GM12875 (cell line): ENCODE data around the gene ZBTB5.
"Not testable (repeated sequence)": the region's sequence is repeated elsewhere in the genome, so short reads cannot be mapped to it uniquely, and the experiment has no call there.

Experiments used
- H3K4me3 ChIP-seq: one replicate; pipeline ENCODE4 v1.5.1; 2011; ENCODE audit warnings: low read depth, low read length, control low read depth
- TF ChIP-seq, protein P1 (sequence below): IDR thresholded peaks from 2 replicates; pipeline ENCODE4 v1.5.1; 2011; ENCODE audit warnings: low read depth, mild to moderate bottlenecking, control low read depth, inconsistent platforms, low read length, moderate library complexity, borderline replicate concordance; ENCODE audit not compliant: insufficient read depth

ZBTB5 gene

DNA sequence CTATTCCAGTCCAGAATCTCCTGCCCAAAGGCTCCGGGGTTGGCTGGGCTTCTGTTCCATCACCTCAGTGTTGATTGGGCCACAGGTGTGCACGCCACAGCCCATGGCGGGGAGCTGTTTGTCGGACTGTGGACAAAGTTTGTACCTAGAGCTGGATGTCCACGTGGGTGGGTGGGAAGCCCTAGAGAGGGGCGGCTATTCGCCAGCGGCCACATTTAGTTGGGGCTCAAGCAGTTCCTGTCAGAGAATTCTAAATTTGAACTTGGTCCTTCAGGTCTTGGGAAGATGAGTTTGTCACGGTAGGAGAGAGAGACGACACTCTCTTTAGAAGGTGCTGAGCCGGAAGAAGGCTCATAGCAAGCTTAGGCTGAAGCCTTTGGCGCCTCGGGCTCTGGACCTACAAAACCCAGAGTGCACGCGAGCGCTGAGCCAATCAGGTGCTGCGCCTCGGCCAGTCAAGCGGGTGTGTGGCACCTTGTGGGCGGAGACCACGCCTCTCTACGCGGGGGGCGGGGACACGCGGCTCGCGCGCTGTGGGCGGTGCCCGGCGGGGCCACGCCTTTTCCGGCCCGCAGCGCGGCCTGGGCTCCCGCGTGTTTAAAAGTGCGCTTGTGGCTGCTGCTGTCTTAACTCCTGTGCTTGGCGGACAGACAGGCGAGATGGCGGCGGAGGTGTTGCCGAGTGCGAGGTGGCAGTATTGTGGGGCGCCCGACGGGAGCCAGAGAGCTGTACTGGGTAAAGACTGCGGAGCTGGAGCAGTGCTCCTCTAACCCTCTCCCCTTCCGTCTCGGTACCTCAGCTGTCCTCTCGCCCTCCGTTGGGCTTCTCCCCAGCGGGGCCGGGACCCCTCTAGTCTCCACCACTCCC lies 20.4 kb upstream of the ZBTB5 start, which contains the start of gene POLR1E:
Gene POLR1E, plus strand, starts transcription at position 560 of the 867 bp plus-strand sequence. Its CDS starts 100 bp downstream, at position 660.
- peak within 1 kb of the TSS; percentile 64 for H3K4me3 ChIP-seq
- TF ChIP-seq, protein P1, sequence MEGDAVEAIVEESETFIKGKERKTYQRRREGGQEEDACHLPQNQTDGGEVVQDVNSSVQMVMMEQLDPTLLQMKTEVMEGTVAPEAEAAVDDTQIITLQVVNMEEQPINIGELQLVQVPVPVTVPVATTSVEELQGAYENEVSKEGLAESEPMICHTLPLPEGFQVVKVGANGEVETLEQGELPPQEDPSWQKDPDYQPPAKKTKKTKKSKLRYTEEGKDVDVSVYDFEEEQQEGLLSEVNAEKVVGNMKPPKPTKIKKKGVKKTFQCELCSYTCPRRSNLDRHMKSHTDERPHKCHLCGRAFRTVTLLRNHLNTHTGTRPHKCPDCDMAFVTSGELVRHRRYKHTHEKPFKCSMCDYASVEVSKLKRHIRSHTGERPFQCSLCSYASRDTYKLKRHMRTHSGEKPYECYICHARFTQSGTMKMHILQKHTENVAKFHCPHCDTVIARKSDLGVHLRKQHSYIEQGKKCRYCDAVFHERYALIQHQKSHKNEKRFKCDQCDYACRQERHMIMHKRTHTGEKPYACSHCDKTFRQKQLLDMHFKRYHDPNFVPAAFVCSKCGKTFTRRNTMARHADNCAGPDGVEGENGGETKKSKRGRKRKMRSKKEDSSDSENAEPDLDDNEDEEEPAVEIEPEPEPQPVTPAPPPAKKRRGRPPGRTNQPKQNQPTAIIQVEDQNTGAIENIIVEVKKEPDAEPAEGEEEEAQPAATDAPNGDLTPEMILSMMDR: no peak

DNA sequence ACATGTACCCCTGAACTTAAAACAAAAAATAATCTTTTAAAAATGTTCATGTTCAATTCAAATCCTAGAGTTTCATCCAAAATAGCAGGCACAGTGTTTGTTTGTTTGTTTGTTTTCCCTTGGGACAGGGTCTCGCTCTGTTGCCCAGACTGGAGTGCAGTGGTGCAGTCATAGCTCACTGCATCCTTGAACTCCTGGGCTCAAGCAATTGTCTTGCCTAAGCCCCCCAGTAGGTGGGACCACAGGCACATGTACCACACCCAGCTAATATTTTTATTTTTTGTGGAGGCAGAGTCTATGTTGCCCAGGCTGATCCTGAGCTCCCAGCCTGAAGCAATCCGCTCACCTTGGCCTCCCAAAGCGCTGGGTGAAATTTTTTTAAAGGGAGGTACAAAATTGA lies 15.5 kb upstream of the ZBTB5 start:
- no peak overlapping the region for H3K4me3 ChIP-seq
- TF ChIP-seq, protein P1: no peak

DNA sequence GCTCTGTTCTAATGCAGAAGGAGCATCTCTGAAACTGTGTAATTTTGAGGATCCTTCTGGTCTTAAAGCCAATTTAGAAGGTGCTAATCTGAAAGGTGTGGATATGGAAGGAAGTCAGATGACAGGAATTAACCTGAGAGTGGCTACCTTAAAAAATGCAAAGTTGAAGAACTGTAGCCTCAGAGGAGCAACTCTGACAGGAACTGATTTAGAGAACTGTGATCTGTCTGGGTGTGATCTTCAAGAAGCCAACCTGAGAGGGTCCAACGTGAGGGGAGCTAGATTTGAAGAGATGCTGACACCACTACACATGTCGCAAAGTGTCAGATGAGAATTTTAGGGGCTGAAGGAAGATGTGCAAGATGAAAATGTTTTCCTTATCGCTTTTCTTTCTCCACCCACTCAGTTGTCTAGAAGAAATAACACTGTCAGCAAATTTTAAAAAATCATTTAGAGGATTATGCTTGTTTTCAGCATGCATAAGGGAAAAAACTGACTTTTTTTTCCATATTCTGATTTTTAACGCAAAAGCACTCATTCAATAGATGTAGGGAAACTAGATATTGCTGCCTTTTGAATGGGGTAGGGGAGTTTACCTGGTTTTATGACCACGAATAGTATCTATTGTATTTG lies 12.9 kb upstream of the ZBTB5 start:
- not testable (repeated sequence) for H3K4me3 ChIP-seq

DNA sequence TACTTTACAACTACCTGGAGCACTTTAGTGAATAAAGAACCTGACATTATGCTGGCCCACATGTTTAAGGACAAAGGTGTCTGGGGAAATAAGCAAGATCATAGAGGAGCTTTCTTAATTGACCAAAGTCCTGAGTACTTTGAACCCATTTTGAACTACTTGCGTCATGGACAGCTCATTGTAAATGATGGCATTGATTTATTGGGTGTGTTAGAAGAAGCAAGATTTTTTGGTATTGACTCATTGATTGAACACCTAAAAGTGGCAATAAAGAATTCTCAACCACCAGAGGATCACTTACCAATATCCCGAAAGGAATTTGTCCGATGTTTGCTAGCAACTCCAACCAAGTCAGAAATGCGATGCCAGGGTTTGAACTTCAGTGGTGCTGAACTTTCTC lies 12.2 kb upstream of the ZBTB5 start:
- H3K4me3 ChIP-seq: not testable (repeated sequence)

DNA sequence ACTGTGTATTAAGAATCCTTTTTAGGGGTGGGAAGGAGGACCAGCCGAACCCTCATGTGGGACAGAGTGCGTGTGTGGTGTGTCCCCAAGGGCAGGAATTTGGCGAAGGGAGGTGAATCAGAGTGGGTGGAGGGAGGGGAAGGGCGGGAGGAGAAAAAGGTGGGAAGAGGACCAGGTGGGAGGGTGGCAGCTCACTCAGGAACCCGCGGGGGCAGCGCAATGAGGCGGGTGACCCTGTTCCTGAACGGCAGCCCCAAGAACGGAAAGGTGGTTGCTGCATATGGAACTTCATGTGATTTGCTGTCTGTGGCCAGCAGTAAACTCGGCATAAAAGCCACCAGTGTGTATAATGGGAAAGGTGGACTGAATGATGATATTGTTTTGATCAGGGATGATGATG lies 11.7 kb upstream of the ZBTB5 start:
- TF ChIP-seq, protein P1: no peak

DNA sequence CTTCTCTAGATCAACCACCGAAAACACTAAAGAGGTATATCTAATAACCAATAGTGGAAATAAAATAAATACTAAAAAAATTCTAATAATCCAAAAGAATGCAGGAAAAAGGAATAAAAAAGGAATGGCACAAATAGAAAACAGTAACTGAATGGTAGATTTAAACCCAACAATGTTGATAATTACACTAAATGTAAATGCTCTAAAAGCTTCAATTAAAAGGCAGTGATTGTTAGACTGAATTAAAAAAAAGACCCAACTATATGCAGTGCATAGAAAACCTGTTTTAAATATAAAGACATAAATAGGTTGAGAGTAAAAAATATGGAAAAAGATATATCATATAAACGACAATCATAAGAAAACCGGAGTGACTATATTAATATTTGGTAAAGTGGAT lies 9.2 kb upstream of the ZBTB5 start:
- no peak overlapping the region for H3K4me3 ChIP-seq
- TF ChIP-seq, protein P1: no peak

More for the DNA sequence above, 11.7 kb upstream of the ZBTB5 start:
- H3K4me3 ChIP-seq: no peak overlapping the region

DNA sequence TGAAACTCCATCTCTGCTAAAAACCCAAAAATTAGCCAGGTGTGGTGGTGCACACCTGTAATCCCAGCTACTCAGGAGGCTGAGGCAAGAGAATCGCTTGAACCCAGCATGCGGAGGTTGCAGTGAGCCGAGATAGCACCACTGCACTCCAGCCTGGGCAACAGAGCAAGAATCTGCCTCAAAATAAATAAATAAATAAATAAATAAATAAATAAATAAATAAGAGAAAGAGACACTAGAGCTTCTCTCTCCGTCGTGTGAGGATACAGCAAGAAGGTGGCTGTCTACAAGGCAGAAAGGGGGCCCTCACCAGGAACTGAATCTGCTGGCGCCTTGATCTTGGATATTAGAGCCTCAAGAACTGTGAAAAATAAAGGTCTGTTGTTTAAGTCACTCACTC lies 8.7 kb upstream of the ZBTB5 start:
- not testable (repeated sequence) for H3K4me3 ChIP-seq

DNA sequence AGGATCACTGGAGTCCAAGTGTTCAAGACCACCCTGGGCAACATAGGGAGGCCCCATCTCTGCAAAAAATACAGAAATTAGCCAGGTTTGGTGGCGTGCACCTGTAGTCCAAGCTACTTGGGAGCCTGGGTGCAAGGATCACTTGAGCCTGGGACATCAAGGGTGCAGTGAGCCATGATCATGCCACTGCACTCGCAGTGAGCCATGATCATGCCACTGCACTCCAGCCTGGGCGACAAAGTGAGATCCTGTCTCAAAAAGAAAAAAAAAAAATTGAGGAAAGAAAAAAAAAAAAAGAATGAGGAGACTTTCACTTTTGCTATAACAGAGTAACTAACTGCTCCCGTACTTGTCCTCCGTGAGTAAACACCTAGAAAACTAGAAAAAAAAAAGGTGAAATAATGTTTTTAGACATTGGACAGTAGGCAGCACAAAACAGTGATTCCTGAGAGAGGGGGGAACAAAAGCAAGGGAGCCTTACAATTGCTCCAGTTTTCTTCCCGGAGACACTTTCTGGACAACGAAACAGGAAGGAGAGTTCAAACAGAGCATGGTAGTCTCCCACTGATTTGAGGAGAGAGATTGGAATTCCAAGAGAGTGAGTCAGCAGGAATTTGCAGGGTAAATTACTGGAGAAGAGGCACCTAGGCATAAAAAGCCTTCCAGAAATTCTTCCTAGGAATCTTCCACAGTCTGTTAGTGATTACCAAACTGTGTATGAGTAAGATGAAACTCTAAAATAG lies 6.9 kb upstream of the ZBTB5 start:
- H3K4me3 ChIP-seq: no peak overlapping the region
- TF ChIP-seq, protein P1: no peak
